ENCODE measurements around the gene VWF.

Gene VWF

GRCh38 chr12:5904441-5904840, 220.0 kb downstream of the VWF start:
- DNase-seq = no peak

GRCh38 chr12:5902736-5903135, 221.7 kb downstream of the VWF start:
- no peak for DNase-seq

DNA sequence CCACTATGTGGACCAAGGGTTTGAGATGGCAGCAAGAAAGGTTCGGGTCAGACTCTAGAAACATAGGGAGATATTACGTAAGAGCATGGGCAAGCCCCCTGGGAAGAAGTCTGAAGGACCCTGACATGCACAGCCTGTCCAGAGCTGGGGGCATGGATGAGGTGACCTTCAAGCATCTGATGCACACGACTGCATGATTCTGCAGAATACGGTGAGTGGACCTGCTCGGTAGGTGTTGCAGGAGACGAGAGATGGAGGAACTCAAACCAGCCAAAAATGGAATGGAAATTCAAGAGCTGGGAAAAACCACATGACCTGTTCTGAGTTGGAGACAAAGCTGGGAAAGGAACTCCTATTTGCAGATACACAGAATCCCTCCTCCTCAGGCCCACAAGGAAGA, 223.1 kb downstream of the VWF start:
- no peak for DNase-seq

GRCh38 chr12:5900533-5901205, 223.8 kb downstream of the VWF start:
- DNase-seq = no peak

DNA sequence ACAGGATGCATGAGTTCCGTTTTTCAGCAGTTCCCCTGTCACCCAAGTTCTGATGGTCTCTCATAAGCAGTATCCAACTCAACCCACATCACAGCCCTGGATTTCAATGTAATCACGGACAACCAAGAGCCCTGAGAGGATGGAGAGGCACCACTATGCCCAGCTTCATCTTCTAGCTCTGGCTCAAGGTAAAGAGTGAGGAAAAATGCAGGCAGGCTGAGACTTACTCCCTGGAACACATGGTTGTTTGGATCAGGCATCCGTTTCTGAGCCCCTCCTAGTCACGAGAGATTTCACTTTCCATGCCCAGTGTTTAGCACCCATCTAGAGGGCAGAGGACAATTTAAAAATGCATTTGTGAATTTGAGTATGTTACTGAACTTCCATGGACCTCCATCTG, 224.4 kb downstream of the VWF start:
- no peak for DNase-seq

DNA sequence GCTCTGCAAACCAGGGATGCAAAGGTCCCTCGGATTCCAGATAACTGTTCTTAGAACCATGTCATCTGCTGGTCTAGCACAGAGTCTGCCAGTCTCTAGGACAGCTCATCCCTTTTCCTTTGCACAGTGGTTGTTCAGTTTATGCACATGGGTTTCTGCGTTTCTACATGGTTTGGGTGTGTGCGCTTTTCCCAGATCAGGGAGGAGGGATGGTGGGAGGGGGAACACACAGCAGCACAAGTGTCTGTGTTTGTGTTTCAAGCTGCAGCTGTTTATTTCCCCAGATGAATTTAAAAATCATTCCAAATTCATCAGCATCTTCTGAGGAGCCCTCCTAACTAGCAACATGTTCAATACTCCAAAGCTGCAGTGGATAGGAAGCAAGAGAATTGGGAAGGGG, 224.8 kb downstream of the VWF start:
- DNase-seq = no peak

DNA sequence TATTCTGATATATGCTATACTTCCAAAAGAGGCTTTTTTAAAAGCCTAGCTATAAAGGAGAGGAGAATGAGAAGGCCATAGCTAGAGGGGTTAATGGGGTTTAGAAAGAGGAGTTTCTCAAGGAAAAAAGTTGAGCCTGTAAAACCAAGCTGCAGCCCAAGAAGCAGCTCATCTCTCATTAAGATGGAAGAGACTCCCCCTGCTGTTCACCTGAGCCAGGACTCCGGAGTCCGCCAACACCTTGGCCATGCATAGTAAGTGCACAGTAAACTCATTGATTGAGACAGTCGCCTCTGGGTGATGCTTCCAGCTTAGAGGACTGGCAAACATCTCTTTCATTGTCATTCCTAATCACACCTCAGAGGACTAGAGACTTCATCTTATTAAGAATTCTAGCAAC, 225.6 kb downstream of the VWF start:
- no peak for DNase-seq
